ENCODE measurements around the gene SPSB1.
"Not testable (repeated sequence)": the region's sequence is repeated elsewhere in the genome, so short reads cannot be mapped to it uniquely, and the experiment has no call there.

SPSB1 gene

GRCh38 chr1:9369964-9370788 is 77.5 kb downstream of the SPSB1 start:
- no peak for DNase-seq

- no peak for DNase-seq
Measured at GRCh38 chr1:9371391-9371935, 78.8 kb downstream of the SPSB1 start.

- no peak for DNase-seq
Measured at GRCh38 chr1:9371951-9372350, 79.3 kb downstream of the SPSB1 start.

- no peak for DNase-seq
Measured at GRCh38 chr1:9373619-9374018, 80.9 kb downstream of the SPSB1 start.

- DNase-seq, result no peak
Measured at GRCh38 chr1:9374748-9375341, 82.2 kb downstream of the SPSB1 start.

- no peak for DNase-seq
Measured at GRCh38 chr1:9375912-9376311, 83.2 kb downstream of the SPSB1 start.

- no peak for DNase-seq
Measured at GRCh38 chr1:9376430-9376829, 83.7 kb downstream of the SPSB1 start.

GRCh38 chr1:9376886-9377333 is 84.2 kb downstream of the SPSB1 start:
- no peak for DNase-seq

GRCh38 chr1:9378801-9379200 is 86.1 kb downstream of the SPSB1 start:
- no peak for DNase-seq

GRCh38 chr1:9380711-9381110 is 88.0 kb downstream of the SPSB1 start:
- DNase-seq, result no peak

GRCh38 chr1:9382643-9383491 is 90.2 kb downstream of the SPSB1 start:
- no peak for DNase-seq

GRCh38 chr1:9384128-9384527 is 91.4 kb downstream of the SPSB1 start:
- no peak for DNase-seq

- no peak for DNase-seq
Measured at GRCh38 chr1:9384751-9385245, 92.1 kb downstream of the SPSB1 start.

- not testable (repeated sequence) for DNase-seq
Measured at GRCh38 chr1:9385392-9385791, 92.7 kb downstream of the SPSB1 start.

GRCh38 chr1:9385801-9386573 is 93.3 kb downstream of the SPSB1 start:
- no peak for DNase-seq

GRCh38 chr1:9388335-9389180 is 95.9 kb downstream of the SPSB1 start:
- no peak for DNase-seq

GRCh38 chr1:9389968-9390367 is 97.3 kb downstream of the SPSB1 start:
- no peak for DNase-seq

GRCh38 chr1:9391620-9392019 is 98.9 kb downstream of the SPSB1 start:
- no peak for DNase-seq

- no peak for DNase-seq
Measured at GRCh38 chr1:9394010-9394409, 101.3 kb downstream of the SPSB1 start.

GRCh38 chr1:9395018-9395417 is 102.3 kb downstream of the SPSB1 start:
- no peak for DNase-seq

- no peak for DNase-seq
Measured at GRCh38 chr1:9397047-9397446, 104.4 kb downstream of the SPSB1 start.
